Fibroblast of skin of left quadriceps (primary cell): ENCODE measurements around the gene RSPH1.
"Not testable (repeated sequence)": the region's sequence is repeated elsewhere in the genome, so short reads cannot be mapped to it uniquely, and the experiment has no call there.

Source experiments
- DNase-seq, 2 experiments: peaks; one replicate each; pipeline ENCODE4 v3.0.0-alpha.2; 2013; ENCODE audit warnings: low read depth in 2 of 2

Gene RSPH1

DNA sequence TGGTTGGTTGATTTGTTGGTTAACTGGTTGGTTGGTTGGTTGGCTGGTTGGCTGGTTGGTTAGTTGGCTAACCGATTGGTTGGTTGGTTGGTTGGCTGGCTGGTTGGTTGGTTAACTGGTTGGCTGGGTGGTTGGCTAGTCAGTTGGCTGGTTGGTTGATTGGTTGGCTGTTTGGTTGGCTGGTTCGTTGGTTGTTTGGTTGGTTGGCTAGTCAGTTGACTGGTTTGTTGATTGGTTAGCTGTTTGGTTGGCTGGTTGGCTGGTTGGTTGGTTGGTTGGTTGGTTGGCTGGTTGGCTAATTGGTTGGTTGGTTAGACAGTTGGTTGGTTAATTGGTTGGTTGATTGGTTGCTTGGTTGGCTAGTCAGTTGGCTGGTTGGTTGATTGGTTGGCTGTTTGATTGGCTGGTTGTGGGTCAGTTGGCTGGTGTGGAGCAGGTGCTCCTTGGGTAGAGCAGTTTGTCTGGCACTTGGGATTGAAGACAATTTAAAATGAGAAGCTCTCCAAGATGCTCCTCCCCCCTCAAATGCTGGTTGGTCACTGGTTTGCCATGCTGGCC lies 6.9 kb downstream of the RSPH1 start:
- no peak for DNase-seq

GRCh38 chr21:42486531-42486930 lies 9.5 kb downstream of the RSPH1 start:
- no peak for DNase-seq

GRCh38 chr21:42486072-42486471 lies 10.0 kb downstream of the RSPH1 start:
- no peak for DNase-seq

GRCh38 chr21:42484966-42485365 lies 11.1 kb downstream of the RSPH1 start:
- DNase-seq = no peak

DNA sequence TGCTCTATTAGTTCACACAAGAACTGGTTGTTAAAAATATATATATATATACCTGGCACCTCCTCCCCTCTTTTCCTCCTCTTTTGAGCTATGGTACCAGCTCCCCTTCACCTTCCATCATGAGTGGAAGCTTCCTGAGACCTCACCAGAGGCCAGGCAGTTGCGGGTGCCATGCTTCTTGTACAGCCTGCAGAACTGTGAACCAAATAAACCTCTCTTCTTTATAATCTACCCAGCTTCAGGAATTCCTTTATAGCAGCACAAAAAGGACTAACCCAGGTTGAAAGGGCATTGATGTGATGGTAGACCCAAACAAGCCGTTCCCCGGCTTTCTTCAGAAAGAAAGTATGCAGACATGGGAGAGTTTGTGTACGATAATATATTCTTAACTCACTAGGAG lies 14.9 kb downstream of the RSPH1 start:
- DNase-seq = no peak

GRCh38 chr21:42480736-42481135 lies 15.3 kb downstream of the RSPH1 start:
- no peak for DNase-seq

- DNase-seq = no peak
Measured at GRCh38 chr21:42479582-42479981, 16.4 kb downstream of the RSPH1 start.

- DNase-seq = no peak
Measured at GRCh38 chr21:42478504-42478903, 17.5 kb downstream of the RSPH1 start.

- no peak for DNase-seq
Measured at GRCh38 chr21:42476388-42477331, 19.4 kb downstream of the RSPH1 start.

DNA sequence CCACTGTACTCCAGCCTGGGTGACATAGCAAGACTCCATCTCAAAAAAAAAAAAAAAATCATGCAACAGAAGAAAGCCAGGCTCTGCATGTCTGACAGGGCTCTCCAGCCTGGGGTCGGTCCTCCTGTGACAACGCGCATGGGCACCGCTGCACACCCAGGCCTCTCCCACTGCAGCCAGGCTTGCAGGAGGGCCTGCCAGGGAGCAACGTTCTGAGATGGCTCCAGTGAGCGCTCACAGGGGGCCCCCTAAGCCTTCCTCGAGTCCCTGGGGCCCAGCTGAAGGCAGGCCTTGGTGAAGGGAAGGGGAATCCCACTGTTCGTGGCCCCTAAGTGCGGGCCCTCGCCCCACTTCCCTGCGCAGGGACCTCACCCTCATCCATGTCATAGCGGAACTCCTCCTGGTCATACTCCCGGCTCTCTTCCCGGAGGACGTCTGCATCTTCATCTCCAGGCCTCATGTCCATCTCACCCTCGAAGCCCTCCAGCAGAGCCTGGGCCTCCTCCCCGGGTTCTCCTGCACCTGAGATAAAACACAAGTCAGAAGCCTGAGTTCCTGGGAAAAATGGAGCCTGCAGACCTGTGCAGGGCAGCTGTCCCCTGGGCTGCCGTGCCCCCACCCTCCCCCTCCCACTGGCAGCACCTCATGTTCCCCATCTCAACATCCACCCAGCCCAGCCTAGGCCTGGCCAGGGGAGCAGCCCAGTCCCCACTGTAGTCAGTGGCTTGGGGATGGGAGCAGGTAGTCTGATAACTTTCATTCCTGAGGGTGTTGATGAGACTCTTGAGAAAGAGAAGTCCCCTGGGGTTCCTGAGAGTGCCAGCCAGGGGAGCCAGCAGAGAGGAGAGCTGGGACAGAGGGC lies 20.3 kb downstream of the RSPH1 start:
- DNase-seq = no peak

DNA sequence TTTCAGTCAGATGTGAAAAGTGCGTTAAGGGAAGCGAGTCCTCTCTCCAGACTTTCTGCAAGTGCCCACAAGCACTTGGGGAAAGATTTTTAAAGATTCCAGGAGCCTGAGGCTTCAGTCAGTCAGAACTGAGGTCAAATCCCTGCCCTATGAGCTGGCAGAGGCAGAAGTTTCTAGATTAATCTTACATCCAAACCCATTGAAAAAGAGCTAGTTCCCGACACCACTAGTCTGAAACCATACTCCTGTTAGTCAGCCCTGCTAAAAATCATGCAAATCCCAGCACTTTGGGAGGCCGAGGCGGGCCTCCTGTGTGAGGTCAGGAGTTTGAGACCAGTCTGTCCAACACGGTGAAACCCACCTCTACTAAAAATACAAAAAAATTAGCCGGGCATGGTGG lies 21.0 kb downstream of the RSPH1 start:
- no peak for DNase-seq

DNA sequence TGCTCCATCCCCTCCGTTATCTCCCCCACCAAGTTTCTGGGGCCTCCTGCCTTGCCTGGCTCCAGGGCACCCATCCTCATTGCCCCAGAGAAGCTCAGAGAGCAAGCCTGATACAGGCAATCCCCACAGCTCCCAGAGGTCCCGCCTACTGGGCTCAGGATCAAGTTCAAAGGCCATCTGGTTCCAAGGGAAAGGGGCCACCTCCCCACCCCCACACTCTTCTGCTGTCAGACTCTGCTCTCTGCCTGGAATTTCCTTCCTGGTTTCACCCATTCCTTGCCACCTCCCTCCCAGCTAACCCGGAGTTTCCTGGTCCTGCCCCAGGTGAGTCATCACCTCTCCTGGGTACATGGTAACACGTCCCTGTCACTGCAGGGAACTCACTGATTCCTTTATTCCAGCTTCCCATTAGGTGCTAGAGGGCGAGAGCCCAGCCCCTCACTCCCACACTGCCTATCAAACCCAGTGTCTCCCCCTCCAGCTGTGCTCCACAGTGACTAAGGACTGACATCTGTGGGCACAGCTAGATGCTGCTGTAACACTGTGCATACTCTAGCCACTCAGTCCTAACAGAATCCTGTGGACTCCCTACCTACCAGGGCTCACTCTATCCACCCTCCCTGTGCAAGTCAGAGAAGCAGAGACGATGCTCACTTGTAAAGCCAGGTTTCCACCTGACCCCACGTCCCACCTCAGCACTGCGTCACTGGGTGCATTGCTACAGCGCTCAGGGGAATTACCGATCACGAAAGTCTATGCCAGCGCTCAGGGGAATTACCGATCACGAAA lies 21.8 kb downstream of the RSPH1 start:
- no peak for DNase-seq

DNA sequence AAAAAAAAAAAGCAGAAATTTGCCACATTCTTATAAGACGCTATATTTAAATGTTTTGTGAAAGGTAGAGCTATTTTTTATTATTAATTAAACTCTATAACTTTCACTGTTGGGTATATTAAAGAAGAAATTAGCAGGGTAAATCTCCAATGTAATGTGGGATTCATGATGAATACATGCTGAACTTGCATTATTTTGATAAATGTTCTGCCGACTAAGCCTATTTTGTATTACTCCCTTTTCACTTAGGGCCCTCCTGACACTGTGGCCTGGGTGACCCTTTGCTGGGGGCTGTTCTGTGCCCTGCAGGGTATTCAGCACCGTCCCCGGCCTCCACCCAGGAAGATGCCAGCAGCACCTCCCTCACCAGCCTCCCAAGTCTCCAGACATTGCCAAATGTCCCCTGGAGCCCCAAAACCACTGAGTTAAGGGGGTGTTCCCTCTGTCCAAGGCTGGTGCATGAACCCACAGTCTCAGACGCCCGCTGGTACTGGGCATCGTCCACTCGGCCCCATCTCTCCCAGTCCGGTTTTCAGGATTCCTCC lies 22.5 kb downstream of the RSPH1 start:
- DNase-seq = no peak

DNA sequence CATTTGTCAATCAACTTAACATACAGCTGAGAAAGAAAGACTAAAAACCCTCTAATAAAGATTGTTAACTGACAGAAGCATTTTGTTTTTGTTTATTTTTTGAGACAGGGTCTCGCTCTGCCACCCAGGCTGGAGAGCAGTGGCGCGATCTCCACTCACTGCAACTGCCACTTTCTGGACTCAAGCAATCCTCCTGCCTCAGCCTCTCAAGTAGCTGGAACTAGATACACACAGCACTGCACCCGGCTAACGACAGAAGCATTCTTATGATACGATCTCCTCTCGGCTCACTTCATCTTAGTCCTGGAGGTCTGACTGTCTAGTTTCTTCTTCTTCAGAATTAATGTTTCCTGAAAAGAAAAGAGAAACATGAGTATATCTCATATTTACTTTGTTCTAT lies 23.5 kb downstream of the RSPH1 start:
- DNase-seq = no peak

GRCh38 chr21:42471716-42472330 lies 24.2 kb downstream of the RSPH1 start:
- DNase-seq = no peak

DNA sequence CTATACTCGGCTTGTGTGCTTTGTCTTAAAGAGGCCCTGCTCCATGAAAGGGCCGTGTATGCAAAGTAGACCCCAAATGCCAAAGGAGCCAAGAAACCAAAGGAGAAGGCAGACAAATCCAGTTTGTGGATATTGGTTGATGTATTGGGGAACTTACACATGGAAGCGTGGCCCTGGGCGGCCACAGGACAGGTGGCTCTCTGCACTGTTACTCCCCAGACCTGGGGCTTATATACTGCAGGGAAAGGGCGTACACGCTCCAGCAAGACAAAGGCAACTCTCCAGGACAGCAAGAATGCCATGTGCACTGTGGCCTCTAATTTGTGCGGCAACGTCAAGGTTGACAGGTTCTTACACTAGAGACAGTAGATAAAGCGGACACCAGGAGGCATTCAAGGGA lies 24.8 kb downstream of the RSPH1 start:
- no peak for DNase-seq

DNA sequence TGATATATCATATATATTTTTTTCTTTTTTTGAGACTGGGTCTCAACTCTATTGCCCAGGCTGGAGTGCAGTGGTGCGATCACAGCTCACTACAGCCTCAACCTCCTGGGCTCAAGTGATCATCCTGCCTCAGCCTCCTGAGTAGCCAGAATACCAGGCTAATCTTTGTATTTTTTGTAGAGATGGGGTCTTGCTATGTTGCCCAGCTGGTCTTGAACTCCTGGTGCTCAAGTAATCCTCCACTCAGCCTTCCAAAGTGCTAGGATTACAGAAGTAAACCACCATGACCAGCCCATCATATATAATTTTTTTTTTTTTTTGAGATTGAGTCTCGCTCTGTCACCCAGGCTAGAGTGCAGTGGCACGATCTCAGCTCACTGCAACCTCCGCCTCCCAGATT lies 26.3 kb downstream of the RSPH1 start:
- not testable (repeated sequence) for DNase-seq

- no peak for DNase-seq
Measured at GRCh38 chr21:42469272-42469671, 26.8 kb downstream of the RSPH1 start.

DNA sequence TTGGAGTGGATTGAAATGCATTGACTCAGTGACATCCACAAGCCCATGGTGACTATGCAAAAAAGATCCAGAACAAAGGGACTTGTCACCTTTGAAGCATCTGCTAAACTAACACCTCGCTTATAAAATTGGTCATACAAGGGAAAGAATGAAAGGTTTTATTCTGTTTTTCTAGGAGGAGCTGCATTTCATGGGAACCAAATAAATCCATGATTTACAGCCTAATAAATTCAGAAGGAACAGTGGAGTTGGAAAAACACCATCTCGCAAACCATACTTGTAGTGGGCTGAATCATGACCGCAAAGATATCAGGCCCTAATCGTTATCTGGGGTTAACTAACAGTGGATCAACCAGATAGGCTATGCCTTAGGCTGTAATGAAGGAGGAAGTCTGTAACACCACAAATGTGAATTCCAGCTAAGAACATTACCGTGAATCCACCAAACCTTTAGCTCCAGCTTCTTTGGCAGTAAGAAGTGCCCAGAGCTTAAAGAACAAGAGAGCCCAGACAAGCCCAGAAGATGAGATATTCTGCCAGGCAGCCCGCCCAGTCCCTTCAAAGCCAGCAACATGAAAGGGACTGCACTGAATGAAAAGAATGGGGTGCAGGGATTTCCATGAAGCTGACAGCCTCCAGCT lies 27.4 kb downstream of the RSPH1 start:
- DNase-seq = no peak
